ENCODE results near the gene PTPN20.

The PTPN20 gene

GRCh38 chr10:47013507-47014154 lies 102.4 kb downstream of the PTPN20 start:
- no peak overlapping the region for H3K9ac ChIP-seq (ENCODE audit: low read length)
- no peaks in the 10 kb centered on the region for H3K27me3 ChIP-seq (ENCODE audit: control insufficient read depth, insufficient read depth, low read length)
- no peaks in the 10 kb centered on the region for H3K9me3 ChIP-seq (ENCODE audit: control insufficient read depth, low read depth, low read length)
- no peak overlapping the region for H3K27ac ChIP-seq (ENCODE audit: low read length)
- no peak overlapping the region for H3K4me3 ChIP-seq (ENCODE audit: low read length)
- H3K4me1 ChIP-seq (ENCODE audit: control insufficient read depth, low read depth, low read length): no peaks in the 10 kb centered on the region
- H3K36me3 ChIP-seq (ENCODE audit: control insufficient read depth, low read depth, low read length): no peaks in the 10 kb centered on the region

DNA sequence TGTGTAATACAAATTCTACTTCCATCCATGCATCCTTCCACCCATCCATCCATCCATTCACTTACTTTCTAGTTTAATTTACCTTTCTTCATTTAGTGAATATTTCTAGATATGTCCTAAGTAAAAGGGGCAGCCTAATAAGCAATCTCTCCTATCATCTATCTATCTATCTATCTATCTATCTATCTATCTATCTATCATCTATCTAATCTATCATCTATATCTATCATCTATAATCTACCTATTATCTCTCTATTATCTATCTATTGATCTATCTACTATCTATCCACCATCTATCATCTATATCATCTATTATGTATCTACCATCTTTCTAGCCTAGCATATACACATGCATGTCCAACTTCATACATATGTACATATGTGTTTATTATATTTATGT lies 104.2 kb downstream of the PTPN20 start:
- Histone ChIP-seq H3K4me3 (ENCODE audit: low read length) (no peak overlapping the region), H3K27ac (ENCODE audit: low read length) (no peak overlapping the region), H3K4me1 (ENCODE audit: control insufficient read depth, low read depth, low read length) (no peaks in the 10 kb centered on the region), H3K9ac (ENCODE audit: low read length) (no peak overlapping the region), H3K27me3 (ENCODE audit: control insufficient read depth, insufficient read depth, low read length) (no peaks in the 10 kb centered on the region), H3K36me3 (ENCODE audit: control insufficient read depth, low read depth, low read length) (no peaks in the 10 kb centered on the region), H3K9me3 (ENCODE audit: control insufficient read depth, low read depth, low read length) (no peaks in the 10 kb centered on the region)

GRCh38 chr10:47016564-47016963 lies 105.3 kb downstream of the PTPN20 start:
- no peaks in the 10 kb centered on the region for H3K27me3 ChIP-seq (ENCODE audit: control insufficient read depth, insufficient read depth, low read length)
- no peak overlapping the region for H3K4me3 ChIP-seq (ENCODE audit: low read length)
- H3K9me3 ChIP-seq (ENCODE audit: control insufficient read depth, low read depth, low read length): no peaks in the 10 kb centered on the region
- H3K4me1 ChIP-seq (ENCODE audit: control insufficient read depth, low read depth, low read length): no peaks in the 10 kb centered on the region
- H3K36me3 ChIP-seq (ENCODE audit: control insufficient read depth, low read depth, low read length): no peaks in the 10 kb centered on the region
- H3K9ac ChIP-seq (ENCODE audit: low read length): no peak overlapping the region
- H3K27ac ChIP-seq (ENCODE audit: low read length): no peak overlapping the region

DNA sequence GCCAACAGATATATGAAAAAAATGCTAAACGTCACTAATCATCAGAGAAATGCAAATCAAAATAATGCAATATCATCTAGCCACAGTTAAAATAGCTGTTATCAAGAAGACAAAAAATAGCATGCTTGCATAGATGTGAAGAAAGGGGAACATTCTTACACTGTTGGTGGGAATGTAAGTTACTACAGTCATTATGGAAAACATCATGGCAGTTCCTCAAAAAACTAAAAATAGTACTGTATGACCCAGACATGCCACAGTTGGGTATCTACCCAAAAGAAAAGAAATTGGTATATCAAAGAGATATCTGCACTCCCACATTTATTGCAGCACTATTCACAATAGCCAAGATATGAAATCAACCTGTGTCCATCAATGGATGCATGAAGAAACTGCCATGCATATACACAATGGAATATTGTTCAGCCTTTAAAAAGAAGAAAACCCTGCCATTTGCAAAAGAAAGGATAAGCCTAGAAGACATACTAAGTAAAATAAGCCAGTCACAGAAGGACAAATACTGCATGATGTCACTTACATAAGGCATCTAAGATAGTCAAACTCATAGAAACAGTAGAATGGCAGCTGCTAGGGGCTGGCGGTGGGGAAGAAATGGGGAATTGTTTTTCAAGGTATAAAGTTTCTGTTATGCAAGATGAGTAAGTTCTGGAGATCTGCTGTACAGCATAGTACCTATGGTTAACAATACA lies 107.0 kb downstream of the PTPN20 start:
- H3K4me1 ChIP-seq (ENCODE audit: control insufficient read depth, low read depth, low read length): no peaks in the 10 kb centered on the region
- H3K9ac ChIP-seq (ENCODE audit: low read length): no peak overlapping the region
- no peak overlapping the region for H3K27ac ChIP-seq (ENCODE audit: low read length)
- no peaks in the 10 kb centered on the region for H3K9me3 ChIP-seq (ENCODE audit: control insufficient read depth, low read depth, low read length)
- H3K27me3 ChIP-seq (ENCODE audit: control insufficient read depth, insufficient read depth, low read length): no peaks in the 10 kb centered on the region
- H3K36me3 ChIP-seq (ENCODE audit: control insufficient read depth, low read depth, low read length): no peaks in the 10 kb centered on the region
- no peak overlapping the region for H3K4me3 ChIP-seq (ENCODE audit: low read length)

DNA sequence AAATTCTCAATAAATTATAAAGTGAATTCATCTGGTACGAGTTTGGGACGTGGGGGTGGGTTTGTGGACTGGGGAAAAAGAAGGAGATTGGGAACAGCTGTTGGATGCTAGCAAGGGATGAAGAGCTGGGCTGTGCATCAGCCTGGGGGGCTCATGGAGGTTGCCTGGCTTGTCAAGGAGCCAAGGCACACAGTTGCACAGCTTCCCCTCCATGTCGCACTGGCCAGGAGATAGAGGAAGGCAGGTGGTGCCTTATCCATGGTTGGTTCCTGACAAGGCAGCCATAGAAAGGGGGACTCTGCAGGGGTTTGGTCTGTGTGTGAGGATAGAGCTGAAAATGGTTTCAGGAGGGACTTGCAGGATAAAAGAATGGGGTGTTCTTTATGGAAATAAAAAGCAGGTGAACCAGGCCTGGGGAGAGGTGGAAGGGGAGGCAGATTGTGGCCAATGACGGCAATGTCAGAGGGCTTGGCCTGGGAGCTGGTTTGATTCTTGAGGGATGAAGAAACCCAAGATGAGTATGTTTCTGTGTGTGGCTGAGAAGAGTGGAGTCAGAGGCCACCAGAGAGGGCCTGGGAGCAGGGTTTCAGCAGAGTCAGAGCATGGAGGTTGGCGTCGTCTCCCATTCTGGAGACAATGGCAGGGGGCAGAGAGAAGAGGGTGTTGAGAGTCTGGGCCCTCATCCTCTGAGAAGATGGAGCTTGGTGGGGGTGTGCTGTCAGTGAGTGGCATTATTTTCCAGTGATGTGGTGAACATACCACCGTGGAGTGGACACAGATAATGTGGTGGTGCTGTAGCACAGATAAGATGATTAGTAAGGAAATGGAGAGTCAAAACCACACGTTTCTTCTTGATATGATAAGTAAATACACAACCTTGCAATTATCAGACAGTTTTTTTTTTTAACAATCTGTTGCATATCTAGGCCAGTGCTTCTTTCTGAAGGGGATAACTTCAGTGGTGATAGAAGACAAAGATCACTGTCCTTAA lies 108.2 kb downstream of the PTPN20 start:
- no peak overlapping the region for H3K9ac ChIP-seq (ENCODE audit: low read length)
- H3K27ac ChIP-seq (ENCODE audit: low read length): no peak overlapping the region
- no peaks in the 10 kb centered on the region for H3K9me3 ChIP-seq (ENCODE audit: control insufficient read depth, low read depth, low read length)
- H3K27me3 ChIP-seq (ENCODE audit: control insufficient read depth, insufficient read depth, low read length): no peaks in the 10 kb centered on the region
- H3K4me3 ChIP-seq (ENCODE audit: low read length): no peak overlapping the region
- H3K36me3 ChIP-seq (ENCODE audit: control insufficient read depth, low read depth, low read length): no peaks in the 10 kb centered on the region
- no peaks in the 10 kb centered on the region for H3K4me1 ChIP-seq (ENCODE audit: control insufficient read depth, low read depth, low read length)

GRCh38 chr10:47020471-47020870 lies 109.2 kb downstream of the PTPN20 start:
- no peaks in the 10 kb centered on the region for H3K36me3 ChIP-seq (ENCODE audit: control insufficient read depth, low read depth, low read length)
- no peaks in the 10 kb centered on the region for H3K27me3 ChIP-seq (ENCODE audit: control insufficient read depth, insufficient read depth, low read length)
- H3K27ac ChIP-seq (ENCODE audit: low read length): no peak overlapping the region
- H3K9me3 ChIP-seq (ENCODE audit: control insufficient read depth, low read depth, low read length): no peaks in the 10 kb centered on the region
- no peak overlapping the region for H3K9ac ChIP-seq (ENCODE audit: low read length)
- H3K4me3 ChIP-seq (ENCODE audit: low read length): no peak overlapping the region
- no peaks in the 10 kb centered on the region for H3K4me1 ChIP-seq (ENCODE audit: control insufficient read depth, low read depth, low read length)

DNA sequence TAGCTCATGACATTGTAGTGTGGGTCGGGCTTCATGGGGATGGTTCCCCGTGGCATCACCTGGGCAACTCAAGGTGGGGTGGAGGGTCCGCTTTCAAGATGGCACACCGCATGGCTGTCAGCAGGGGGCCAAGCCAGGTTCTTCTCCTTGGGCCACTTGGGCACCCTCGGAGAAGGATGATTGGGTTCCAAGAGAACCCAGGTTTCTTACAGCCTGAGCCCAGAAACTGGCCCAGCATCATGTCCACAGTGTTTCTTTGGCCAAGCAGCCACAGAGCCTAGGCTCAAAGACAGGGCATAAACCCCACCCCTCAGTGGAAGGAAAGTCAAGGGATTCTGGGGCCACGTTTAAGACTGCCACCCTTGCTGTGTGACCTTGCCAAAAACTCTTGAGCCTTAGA lies 110.6 kb downstream of the PTPN20 start:
- H3K27me3 ChIP-seq (ENCODE audit: control insufficient read depth, insufficient read depth, low read length): no peaks in the 10 kb centered on the region
- H3K9ac ChIP-seq (ENCODE audit: low read length): no peak overlapping the region
- no peak overlapping the region for H3K27ac ChIP-seq (ENCODE audit: low read length)
- H3K9me3 ChIP-seq (ENCODE audit: control insufficient read depth, low read depth, low read length): no peaks in the 10 kb centered on the region
- no peaks in the 10 kb centered on the region for H3K36me3 ChIP-seq (ENCODE audit: control insufficient read depth, low read depth, low read length)
- H3K4me1 ChIP-seq (ENCODE audit: control insufficient read depth, low read depth, low read length): no peaks in the 10 kb centered on the region
- H3K4me3 ChIP-seq (ENCODE audit: low read length): no peak overlapping the region

DNA sequence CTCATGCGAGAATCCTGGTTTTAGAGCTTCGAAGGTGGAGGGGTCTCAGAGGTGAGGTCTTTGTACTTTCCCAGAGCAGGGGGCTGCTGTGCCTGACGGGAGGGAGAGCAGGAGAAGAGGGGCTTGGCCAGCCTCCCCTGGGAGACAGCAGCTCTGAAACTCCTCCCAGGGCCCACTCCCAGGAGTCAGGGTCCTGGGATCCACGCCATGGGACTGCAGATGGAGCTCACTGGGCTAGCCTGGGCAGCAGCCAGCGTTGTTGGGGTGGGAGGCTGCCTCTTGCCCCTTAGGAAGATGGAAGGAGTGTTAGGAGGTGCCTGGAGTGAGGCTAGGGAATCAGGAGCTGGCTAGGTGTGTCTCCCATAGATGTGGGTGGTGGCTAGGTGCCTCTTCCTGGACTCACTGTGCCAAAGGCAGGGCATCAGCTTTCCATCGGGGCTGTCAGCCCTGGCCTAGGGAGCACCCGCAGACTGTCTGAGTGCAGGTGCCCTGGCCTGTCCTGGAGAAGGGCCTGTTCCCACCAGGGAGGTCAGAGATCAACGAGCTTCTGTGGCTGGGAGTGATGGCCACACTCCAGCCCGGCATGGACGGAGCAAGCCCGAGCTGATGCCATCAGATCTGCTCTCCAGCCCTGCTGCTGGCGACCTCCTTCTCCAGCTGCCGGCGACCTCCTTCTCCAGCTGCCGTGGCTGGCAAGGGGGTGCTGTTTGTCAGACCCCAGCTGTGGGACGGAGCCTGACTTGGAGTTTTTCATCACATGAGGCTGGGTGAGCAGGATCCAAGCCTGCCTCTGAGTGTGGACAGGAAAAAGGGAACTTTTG lies 111.3 kb downstream of the PTPN20 start:
- no peaks in the 10 kb centered on the region for H3K9me3 ChIP-seq (ENCODE audit: control insufficient read depth, low read depth, low read length)
- no peaks in the 10 kb centered on the region for H3K4me1 ChIP-seq (ENCODE audit: control insufficient read depth, low read depth, low read length)
- no peaks in the 10 kb centered on the region for H3K27me3 ChIP-seq (ENCODE audit: control insufficient read depth, insufficient read depth, low read length)
- no peak overlapping the region for H3K27ac ChIP-seq (ENCODE audit: low read length)
- H3K36me3 ChIP-seq (ENCODE audit: control insufficient read depth, low read depth, low read length): no peaks in the 10 kb centered on the region
- H3K4me3 ChIP-seq (ENCODE audit: low read length): no peak overlapping the region
- no peak overlapping the region for H3K9ac ChIP-seq (ENCODE audit: low read length)

DNA sequence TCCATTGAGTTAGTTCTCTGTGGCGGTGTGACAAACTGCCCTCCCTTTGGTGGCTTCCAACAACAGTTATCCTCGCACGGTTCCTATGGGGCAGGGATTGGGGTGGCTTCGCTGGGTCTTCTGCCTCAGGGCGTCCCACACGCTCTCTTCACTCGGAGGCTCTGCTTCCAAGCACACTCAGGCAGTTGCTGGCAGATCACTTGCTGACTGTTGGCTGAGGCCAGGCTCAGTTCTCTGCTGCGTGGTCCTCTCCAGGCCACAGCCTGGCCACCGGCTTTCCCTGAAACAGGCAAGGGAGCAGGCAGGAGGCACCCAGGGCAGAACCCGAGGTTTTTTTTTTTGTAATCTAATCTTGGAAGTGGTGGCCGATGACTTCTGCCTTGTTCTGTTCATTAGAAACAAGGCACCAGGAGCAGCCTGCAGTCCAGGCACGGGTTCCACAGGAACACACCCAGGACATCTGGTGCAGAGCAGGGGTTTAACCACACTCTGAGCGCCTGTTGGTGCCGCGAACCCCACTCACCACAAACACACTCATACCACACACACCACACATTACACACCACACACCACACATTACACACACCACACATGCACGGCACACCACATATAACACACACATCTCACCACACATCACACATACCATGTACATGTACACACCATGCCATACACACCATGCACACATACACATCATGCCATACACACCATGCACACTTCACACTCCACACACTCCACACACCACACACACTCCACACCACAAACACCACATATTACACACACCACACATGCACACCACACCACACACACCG lies 112.2 kb downstream of the PTPN20 start:
- Histone ChIP-seq H3K36me3 (ENCODE audit: control insufficient read depth, low read depth, low read length) (no peaks in the 10 kb centered on the region), H3K27ac (ENCODE audit: low read length) (no peak overlapping the region), H3K9me3 (ENCODE audit: control insufficient read depth, low read depth, low read length) (no peaks in the 10 kb centered on the region), H3K4me1 (ENCODE audit: control insufficient read depth, low read depth, low read length) (no peaks in the 10 kb centered on the region), H3K9ac (ENCODE audit: low read length) (no peak overlapping the region), H3K27me3 (ENCODE audit: control insufficient read depth, insufficient read depth, low read length) (no peaks in the 10 kb centered on the region), H3K4me3 (ENCODE audit: low read length) (no peak overlapping the region)

- Histone ChIP-seq H3K36me3 (ENCODE audit: control insufficient read depth, low read depth, low read length) (no peaks in the 10 kb centered on the region), H3K27ac (ENCODE audit: low read length) (no peak overlapping the region), H3K4me1 (ENCODE audit: control insufficient read depth, low read depth, low read length) (no peaks in the 10 kb centered on the region), H3K4me3 (ENCODE audit: low read length) (no peak overlapping the region), H3K9ac (ENCODE audit: low read length) (no peak overlapping the region), H3K27me3 (ENCODE audit: control insufficient read depth, insufficient read depth, low read length) (no peaks in the 10 kb centered on the region), H3K9me3 (ENCODE audit: control insufficient read depth, low read depth, low read length) (no peaks in the 10 kb centered on the region)
These were observed 112.8 kb downstream of the PTPN20 start for GRCh38 chr10:47024046-47024322.

All from iPS-18a (cell line).